Upper lobe of left lung (tissue), 6 donors: Measurements from ENCODE around the gene NSF. TPM values are rescaled to one million over a fixed set of nuclear protein-coding genes. Genes with fewer than 3 reads are reported as not detected.
"Not testable (repeated sequence)": the region's sequence is repeated elsewhere in the genome, so short reads cannot be mapped to it uniquely, and the experiment has no call there.

Source experiments
- ATAC-seq, 2 donors: fragments of 200-7000 bp; cut with Tn5 transposase; one replicate each; pipeline ENCODE4 v1.9.1; 2022; ENCODE audit warnings: mild to moderate bottlenecking in 2 of 2, moderate library complexity in 2 of 2; ENCODE audit not compliant: low FRiP score in 2 of 2
- DNase-seq, 2 donors: peaks; one replicate each; pipeline ENCODE4 v3.0.0-alpha.2; 2019 to 2020
- H3K27ac ChIP-seq, 4 donors: fragments of 200-600 bp; sonication (generic); one replicate each; pipeline ENCODE4 v1.5.1; 2016 to 2019
- H3K27me3 ChIP-seq, 4 donors: fragments of 200-600 bp; sonication (generic); one replicate each; pipeline ENCODE4 v1.5.1; 2017 to 2019
- H3K36me3 ChIP-seq, 4 donors: fragments of 200-600 bp; sonication (generic); one replicate each; pipeline ENCODE4 v1.5.1; 2016 to 2019
- H3K4me1 ChIP-seq, 4 donors: fragments of 200-600 bp; sonication (generic); one replicate each; pipeline ENCODE4 v1.5.1; 2018 to 2019
- H3K4me3 ChIP-seq, 4 donors: fragments of 200-600 bp; sonication (generic); one replicate each; pipeline ENCODE4 v1.5.1; 2017 to 2019; ENCODE audit warnings: mild to moderate bottlenecking in 2 of 4, moderate library complexity in 1 of 4
- H3K9me3 ChIP-seq, 4 donors: fragments of 200-600 bp; sonication (generic); one replicate each; pipeline ENCODE4 v1.5.1; 2018 to 2019
- CTCF ChIP-seq, 6 experiments: fragments of 450-650 bp in 4 of 6; fragments of 200-600 bp in 2 of 6; sonication (generic) in 2 of 6; IDR thresholded peaks; one replicate each; pipeline ENCODE4 v1.5.1; 2016 to 2019; ENCODE audit warnings: antibody characterized with exemption in 6 of 6
- EP300 ChIP-seq, 4 donors: sonication (generic); formaldehyde crosslinking; IDR thresholded peaks; one replicate each; pipeline ENCODE4 v1.5.1; 2017; ENCODE audit warnings: antibody characterized with exemption in 4 of 4, control low read depth in 2 of 4
- POLR2A ChIP-seq, 4 donors: fragments of 450-650 bp; IDR thresholded peaks; one replicate each; pipeline ENCODE4 v1.5.1; 2016 to 2017; ENCODE audit warnings: antibody characterized with exemption in 4 of 4, mild to moderate bottlenecking in 2 of 4
- POLR2AphosphoS5 ChIP-seq, 2 donors: sonication (generic); formaldehyde crosslinking; IDR thresholded peaks; one replicate each; pipeline ENCODE4 v1.5.1; 2017; ENCODE audit warnings: antibody characterized with exemption in 2 of 2
- WGBS, 2 donors: methylation state at CpG; one replicate each; pipeline ENCODE4 v1.1.5; 2017 to 2018; 5-methylcytosine and 5-hydroxymethylcytosine counted together
- total RNA-seq, 6 donors: library from RNA; depleted of rRNA in 4 of 6; stranded (reverse); fragments of >200 nt in 4 of 6; gene quantifications; one replicate each; pipeline versions ENCODE4 v1.1.0 to v1.2.1, GENCODE V29; 2016 to 2021
- donor health status: DM: no; HTN: no; CAD: no; lungs with moderate emphysema.
- donor health status: DM: no; HTN: yes; CAD: no; lungs with severe emphysema.

NSF gene
- total RNA-seq, 6 donors from 2014 or later, result 11.2 to 40.5 (median 25.7) TPM

- TF ChIP-seq EP300 (IDR thresholded peaks at IDR 0.05), result no peak
- TF ChIP-seq CTCF (IDR thresholded peaks at IDR 0.05), result no peak
- no peak for TF ChIP-seq POLR2AphosphoS5 (IDR thresholded peaks at IDR 0.05)
- no peak for TF ChIP-seq POLR2A (IDR thresholded peaks at IDR 0.05)
- no peaks in the 10 kb centered on the region for H3K27me3 ChIP-seq
- peaks cover 11 to 62% (median 23%) of the 10 kb centered on the region in 4 donors for H3K36me3 ChIP-seq
- H3K27ac ChIP-seq, result no peak overlapping the region
- H3K4me1 ChIP-seq, result no peaks in the 10 kb centered on the region
- WGBS, 2 donors, result 78 to 81% methylated on average over 4 of the region's 4 CpGs
- ATAC-seq, result no peak
- DNase-seq, result no peak
- H3K9me3 ChIP-seq, result no peaks in the 10 kb centered on the region
- H3K4me3 ChIP-seq, result no peak overlapping the region
Observed at GRCh38 chr17:46756081-46756735, 165.7 kb downstream of the NSF start.

- no peak for DNase-seq
- 87 to 94% methylated on average over 2 of the region's 2 CpGs for WGBS, 2 donors
- Histone ChIP-seq H3K9me3 (no peaks in the 10 kb centered on the region), H3K4me1 (no peaks in the 10 kb centered on the region), H3K4me3 (no peak overlapping the region), H3K27me3 (no peaks in the 10 kb centered on the region), H3K27ac (no peak overlapping the region), H3K36me3 (peaks cover 7 to 56% (median 20%) of the 10 kb centered on the region in 4 donors)
- TF ChIP-seq POLR2AphosphoS5 (IDR thresholded peaks at IDR 0.05), result no peak
- TF ChIP-seq POLR2A (IDR thresholded peaks at IDR 0.05), result no peak
- TF ChIP-seq CTCF (IDR thresholded peaks at IDR 0.05), result no peak
- no peak for TF ChIP-seq EP300 (IDR thresholded peaks at IDR 0.05)
- ATAC-seq, result no peak
Observed at GRCh38 chr17:46756861-46757260, 166.4 kb downstream of the NSF start.

- not testable (repeated sequence) for DNase-seq, H3K27me3 ChIP-seq, H3K4me1 ChIP-seq, H3K27ac ChIP-seq, ATAC-seq, H3K4me3 ChIP-seq, H3K9me3 ChIP-seq
- H3K36me3 ChIP-seq, result peaks cover 7 to 48% (median 16%) of the 10 kb centered on the region in 4 donors
- 86 to 90% methylated on average over 4 of the region's 4 CpGs for WGBS, 2 donors
Observed at GRCh38 chr17:46757588-46757987, 167.1 kb downstream of the NSF start.

GRCh38 chr17:46758614-46759013 is 168.1 kb downstream of the NSF start:
- Histone ChIP-seq H3K4me3 (no peak overlapping the region), H3K27me3 (no peaks in the 10 kb centered on the region), H3K27ac (peak overlapping the region in 1 of 4 donors; percentile 26), H3K36me3 (peaks cover 7 to 39% (median 10%) of the 10 kb centered on the region in 4 donors), H3K9me3 (no peaks in the 10 kb centered on the region), H3K4me1 (no peaks in the 10 kb centered on the region)
- DNase-seq (no peak), ATAC-seq (no peak)
- no peak for TF ChIP-seq EP300 (IDR thresholded peaks at IDR 0.05)
- no peak for TF ChIP-seq CTCF (IDR thresholded peaks at IDR 0.05)
- TF ChIP-seq POLR2AphosphoS5 (IDR thresholded peaks at IDR 0.05), result no peak
- no peak for TF ChIP-seq POLR2A (IDR thresholded peaks at IDR 0.05)
- WGBS, 2 donors, result 87 to 94% methylated on average over 5 of the region's 5 CpGs

GRCh38 chr17:46759141-46759540 is 168.7 kb downstream of the NSF start:
- Histone ChIP-seq H3K4me1 (no peaks in the 10 kb centered on the region), H3K36me3 (peaks cover 7 to 35% (median 9%) of the 10 kb centered on the region in 4 donors), H3K4me3 (no peak overlapping the region), H3K27ac (peak overlapping the region in 1 of 4 donors; percentile 26), H3K27me3 (no peaks in the 10 kb centered on the region), H3K9me3 (no peaks in the 10 kb centered on the region)
- WGBS, 2 donors, result 87 to 91% methylated on average over 9 of the region's 9 CpGs
- no peak for DNase-seq
- TF ChIP-seq EP300 (IDR thresholded peaks at IDR 0.05), result no peak
- TF ChIP-seq POLR2A (IDR thresholded peaks at IDR 0.05), result no peak
- no peak for TF ChIP-seq POLR2AphosphoS5 (IDR thresholded peaks at IDR 0.05)
- no peak for TF ChIP-seq CTCF (IDR thresholded peaks at IDR 0.05)
- ATAC-seq, result no peak
